Osteoblast (primary cell): ENCODE results near the gene KIF7. TPM values are rescaled to one million over a fixed set of nuclear protein-coding genes. Genes with fewer than 3 reads are reported as not detected.

Experiments
- DNase-seq: peaks from one replicate; pipeline ENCODE4 v3.0.0; 2011; ENCODE audit warnings: low spot score, mixed read lengths; ENCODE audit not compliant: insufficient read length; ENCODE audit errors: missing footprints
- H2AFZ ChIP-seq: 2 replicates; pipeline ENCODE4 v1.6.0; 2011; ENCODE audit warnings: mild to moderate bottlenecking, low read length
- H3K27ac ChIP-seq: 2 replicates; pipeline ENCODE4 v1.5.1; 2011; ENCODE audit warnings: mild to moderate bottlenecking, low read depth, low read length, moderate library complexity
- H3K27me3 ChIP-seq: 2 replicates; pipeline ENCODE4 v1.6.0; 2012; ENCODE audit warnings: mild to moderate bottlenecking, control low read depth, inconsistent platforms, low read length, moderate library complexity; ENCODE audit not compliant: insufficient read depth
- H3K36me3 ChIP-seq: 2 replicates; pipeline ENCODE4 v1.5.1; 2011; ENCODE audit warnings: mild to moderate bottlenecking, low read length, control low read depth, moderate library complexity; ENCODE audit not compliant: insufficient read depth
- H3K4me1 ChIP-seq: 2 replicates; pipeline ENCODE4 v1.5.1; 2011; ENCODE audit warnings: mild to moderate bottlenecking, low read length, control low read depth, moderate library complexity; ENCODE audit not compliant: insufficient read depth
- H3K4me2 ChIP-seq: 2 replicates; pipeline ENCODE4 v1.6.0; 2011; ENCODE audit warnings: mild to moderate bottlenecking, low read length; ENCODE audit not compliant: insufficient read depth
- H3K4me3 ChIP-seq: fragments of 200-600 bp; sonication (generic); 3 replicates; pipeline ENCODE4 v1.5.1; 2012; ENCODE audit warnings: mild to moderate bottlenecking, low read length, inconsistent platforms; ENCODE audit not compliant: insufficient read depth
- H3K79me2 ChIP-seq: 2 replicates; pipeline ENCODE4 v1.6.0; 2012; ENCODE audit warnings: mild to moderate bottlenecking, low read length, control low read depth, inconsistent platforms; ENCODE audit not compliant: insufficient read depth
- H3K9me3 ChIP-seq: 2 replicates; pipeline ENCODE4 v1.5.1; 2011; ENCODE audit warnings: low read depth, low read length, control low read depth
- H4K20me1 ChIP-seq: 2 replicates; pipeline ENCODE4 v1.6.0; 2012; ENCODE audit warnings: mild to moderate bottlenecking, low read length, control low read depth; ENCODE audit not compliant: insufficient read depth
- CTCF ChIP-seq: IDR thresholded peaks from 2 replicates; pipeline ENCODE4 v1.5.1; 2011; ENCODE audit warnings: mild to moderate bottlenecking, low read depth, low read length, moderate library complexity; ENCODE audit errors: extremely low read depth
- total RNA-seq: library from RNA; depleted of rRNA; stranded (reverse); fragments of >200 nt; gene quantifications from 2 replicates; pipeline ENCODE4 v1.2.3, GENCODE V29; 2012

Gene KIF7
- total RNA-seq, 1 donor = 12.3 TPM

- Histone ChIP-seq H3K36me3 (peaks cover 18% of the 10 kb centered on the region), H3K79me2 (peaks cover 29% of the 10 kb centered on the region), H3K9me3 (no peaks in the 10 kb centered on the region), H3K27me3 (no peaks in the 10 kb centered on the region), H2AFZ (peak overlapping the region; percentile 58), H3K27ac (no peak overlapping the region), H4K20me1 (peaks cover 19% of the 10 kb centered on the region), H3K4me3 (no peak overlapping the region), H3K4me1 (peaks cover 17% of the 10 kb centered on the region), H3K4me2 (no peak overlapping the region)
- DNase-seq = peak; percentile 68
- no peak for TF ChIP-seq CTCF
These were observed 999 bp upstream of the KIF7 start for GRCh38 chr15:89656116-89656815.

DNA sequence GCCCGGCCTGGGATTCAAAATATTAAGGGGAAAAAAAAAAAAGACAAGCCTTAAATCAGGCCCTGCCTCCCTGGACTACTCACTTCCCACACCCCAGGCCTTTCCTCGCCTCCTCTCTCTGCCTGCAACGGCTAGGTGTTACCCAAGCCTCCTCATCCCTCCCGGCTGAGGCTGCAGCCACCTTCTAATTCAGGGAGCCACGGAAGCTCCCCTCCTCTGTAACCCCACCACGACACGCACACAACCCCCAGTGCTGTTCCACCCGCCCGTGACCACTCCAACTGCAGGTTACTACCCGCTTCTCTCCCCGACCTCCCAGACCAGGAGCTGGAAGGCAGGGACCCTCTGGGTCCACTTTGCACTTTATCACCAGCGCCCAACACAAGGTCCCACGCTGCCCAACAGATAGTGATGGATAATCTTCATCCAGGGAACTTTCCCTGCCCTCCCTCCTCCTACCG, 936 bp downstream of the KIF7 start:
- peaks cover 23% of the 10 kb centered on the region for H3K36me3 ChIP-seq
- no peaks in the 10 kb centered on the region for H3K27me3 ChIP-seq
- H4K20me1 ChIP-seq = peaks cover 26% of the 10 kb centered on the region
- peak overlapping the region; percentile 84 for H2AFZ ChIP-seq
- peak overlapping the region; percentile 80 for H3K4me3 ChIP-seq
- peak overlapping the region; percentile 97 for H3K4me2 ChIP-seq
- peak; percentile 98 for DNase-seq
- H3K9me3 ChIP-seq = no peaks in the 10 kb centered on the region
- H3K27ac ChIP-seq = peak overlapping the region; percentile 54
- peaks cover 31% of the 10 kb centered on the region for H3K79me2 ChIP-seq
- TF ChIP-seq CTCF = no peak
- H3K4me1 ChIP-seq = peaks cover 17% of the 10 kb centered on the region

DNA sequence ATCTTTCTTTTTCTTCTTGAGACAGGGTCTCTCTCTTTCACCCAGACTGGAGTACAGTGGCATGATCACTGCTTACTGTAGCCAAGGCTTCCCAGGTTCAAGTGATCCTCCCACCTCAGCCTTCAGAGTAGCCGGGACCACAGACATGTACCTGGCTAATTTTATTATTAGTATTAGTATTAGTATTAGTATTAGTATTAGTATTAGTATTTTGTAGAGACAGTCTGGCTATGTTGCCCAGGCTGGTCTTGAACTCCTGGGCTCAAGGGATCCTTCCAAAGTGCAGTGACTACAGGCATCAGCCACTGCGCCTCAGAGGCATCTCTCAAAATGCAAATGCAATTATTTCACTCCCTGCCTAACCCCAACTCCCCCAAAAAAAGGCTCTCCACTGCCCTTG, 1.7 kb downstream of the KIF7 start:
- Histone ChIP-seq H3K36me3 (peaks cover 23% of the 10 kb centered on the region), H3K79me2 (peaks cover 31% of the 10 kb centered on the region), H4K20me1 (peaks cover 27% of the 10 kb centered on the region), H3K27ac (no peak overlapping the region), H2AFZ (no peak overlapping the region), H3K9me3 (no peaks in the 10 kb centered on the region), H3K27me3 (no peaks in the 10 kb centered on the region), H3K4me1 (peaks cover 17% of the 10 kb centered on the region), H3K4me3 (no peak overlapping the region), H3K4me2 (no peak overlapping the region)
- TF ChIP-seq CTCF = no peak
- peak; percentile 54 for DNase-seq

- peak; percentile 78 for DNase-seq
- peaks cover 17% of the 10 kb centered on the region for H3K4me1 ChIP-seq
- peaks cover 26% of the 10 kb centered on the region for H3K36me3 ChIP-seq
- H3K79me2 ChIP-seq = peaks cover 31% of the 10 kb centered on the region
- peaks cover 27% of the 10 kb centered on the region for H4K20me1 ChIP-seq
- no peak overlapping the region for H3K4me2 ChIP-seq
- H3K4me3 ChIP-seq = no peak overlapping the region
- no peak overlapping the region for H2AFZ ChIP-seq
- H3K27ac ChIP-seq = no peak overlapping the region
- no peaks in the 10 kb centered on the region for H3K9me3 ChIP-seq
- no peak for TF ChIP-seq CTCF
- H3K27me3 ChIP-seq = no peaks in the 10 kb centered on the region
These were observed 2.6 kb downstream of the KIF7 start for GRCh38 chr15:89652666-89653065.
